ENCODE results near the gene COX8C. TPM values are rescaled to one million over a fixed set of nuclear protein-coding genes. Genes with fewer than 3 reads are reported as not detected.

COX8C gene
- total and polyA plus RNA-seq, 8 donors, result 0.36 to 0.44 (median 0.40) TPM; not detected in 4

DNA sequence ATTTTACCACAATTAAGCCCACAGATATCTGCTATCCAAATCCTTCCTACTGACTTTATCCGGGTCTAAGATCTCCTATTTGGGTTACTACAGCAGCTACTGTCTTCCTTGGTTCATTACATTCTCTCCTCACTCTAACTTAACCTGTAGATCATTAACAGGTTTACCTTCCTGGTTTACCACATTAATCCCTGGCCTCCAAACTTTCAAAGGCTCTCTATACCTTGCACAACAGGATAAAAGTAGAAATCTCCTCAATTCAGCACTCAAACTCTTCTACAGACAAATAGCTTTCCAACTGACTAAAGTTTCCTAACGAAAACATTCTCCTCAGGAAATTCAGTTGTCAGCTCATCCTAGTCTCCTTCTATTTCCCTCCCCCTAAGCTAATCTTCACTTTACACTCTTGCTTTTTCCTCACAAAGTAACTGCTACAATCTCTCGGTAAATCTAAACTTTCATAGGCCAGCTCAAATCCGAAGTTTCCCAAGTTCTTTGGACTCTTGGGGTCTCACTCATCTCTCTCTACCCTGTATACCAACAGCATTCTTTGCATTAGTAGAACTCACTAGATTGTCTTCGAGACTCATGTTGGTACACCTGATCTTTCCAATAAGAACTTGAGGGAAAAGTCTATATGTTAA lies 16.9 kb upstream of the COX8C start:
- no peaks in the 10 kb centered on the region for H3K9me3 ChIP-seq
- peak overlapping the region in 1 of 2 donors; percentile 7 for H3K27ac ChIP-seq
- ATAC-seq (no peak), DNase-seq (no peak)
- TF ChIP-seq, protein P1, sequence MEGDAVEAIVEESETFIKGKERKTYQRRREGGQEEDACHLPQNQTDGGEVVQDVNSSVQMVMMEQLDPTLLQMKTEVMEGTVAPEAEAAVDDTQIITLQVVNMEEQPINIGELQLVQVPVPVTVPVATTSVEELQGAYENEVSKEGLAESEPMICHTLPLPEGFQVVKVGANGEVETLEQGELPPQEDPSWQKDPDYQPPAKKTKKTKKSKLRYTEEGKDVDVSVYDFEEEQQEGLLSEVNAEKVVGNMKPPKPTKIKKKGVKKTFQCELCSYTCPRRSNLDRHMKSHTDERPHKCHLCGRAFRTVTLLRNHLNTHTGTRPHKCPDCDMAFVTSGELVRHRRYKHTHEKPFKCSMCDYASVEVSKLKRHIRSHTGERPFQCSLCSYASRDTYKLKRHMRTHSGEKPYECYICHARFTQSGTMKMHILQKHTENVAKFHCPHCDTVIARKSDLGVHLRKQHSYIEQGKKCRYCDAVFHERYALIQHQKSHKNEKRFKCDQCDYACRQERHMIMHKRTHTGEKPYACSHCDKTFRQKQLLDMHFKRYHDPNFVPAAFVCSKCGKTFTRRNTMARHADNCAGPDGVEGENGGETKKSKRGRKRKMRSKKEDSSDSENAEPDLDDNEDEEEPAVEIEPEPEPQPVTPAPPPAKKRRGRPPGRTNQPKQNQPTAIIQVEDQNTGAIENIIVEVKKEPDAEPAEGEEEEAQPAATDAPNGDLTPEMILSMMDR (IDR thresholded peaks at IDR 0.05), result no peak
- H3K4me1 ChIP-seq, result peaks cover 4 to 55% of the 10 kb centered on the region in 2 donors
- no peak overlapping the region for H3K4me3 ChIP-seq
- no peaks in the 10 kb centered on the region for H3K36me3 ChIP-seq
- intact Hi-C loops (cut with DNase I), result no loop called here
- no peaks in the 10 kb centered on the region for H3K27me3 ChIP-seq

DNA sequence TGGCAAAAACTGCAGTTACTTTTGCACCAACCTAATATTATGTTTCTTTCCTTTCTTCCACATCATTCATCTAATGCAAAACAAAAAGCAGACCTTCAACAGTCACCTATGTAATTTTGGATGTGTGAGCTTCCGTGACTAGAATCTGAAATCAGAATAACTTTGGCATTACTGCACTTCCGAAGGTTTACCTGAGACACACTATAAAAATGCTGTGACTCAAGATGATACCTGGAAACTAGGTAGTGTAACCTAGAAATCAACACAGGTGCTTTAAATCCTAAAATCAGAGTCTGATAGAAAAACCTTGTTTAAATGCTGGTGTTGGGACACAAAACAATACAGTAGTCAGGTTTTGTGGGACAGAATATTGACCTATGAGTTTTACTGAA lies 16.4 kb upstream of the COX8C start:
- Histone ChIP-seq H3K4me3 (peak overlapping the region in 1 of 2 donors; percentile 67), H3K4me1 (peaks cover 4 to 55% of the 10 kb centered on the region in 2 donors), H3K27me3 (no peaks in the 10 kb centered on the region), H3K36me3 (no peaks in the 10 kb centered on the region), H3K9me3 (no peaks in the 10 kb centered on the region), H3K27ac (peak overlapping the region; percentile 96)
- TF ChIP-seq, protein P1 (IDR thresholded peaks at IDR 0.05), result no peak
- intact Hi-C loops (cut with DNase I), result no loop called here
- no peak for ATAC-seq
- no peak for DNase-seq

DNA sequence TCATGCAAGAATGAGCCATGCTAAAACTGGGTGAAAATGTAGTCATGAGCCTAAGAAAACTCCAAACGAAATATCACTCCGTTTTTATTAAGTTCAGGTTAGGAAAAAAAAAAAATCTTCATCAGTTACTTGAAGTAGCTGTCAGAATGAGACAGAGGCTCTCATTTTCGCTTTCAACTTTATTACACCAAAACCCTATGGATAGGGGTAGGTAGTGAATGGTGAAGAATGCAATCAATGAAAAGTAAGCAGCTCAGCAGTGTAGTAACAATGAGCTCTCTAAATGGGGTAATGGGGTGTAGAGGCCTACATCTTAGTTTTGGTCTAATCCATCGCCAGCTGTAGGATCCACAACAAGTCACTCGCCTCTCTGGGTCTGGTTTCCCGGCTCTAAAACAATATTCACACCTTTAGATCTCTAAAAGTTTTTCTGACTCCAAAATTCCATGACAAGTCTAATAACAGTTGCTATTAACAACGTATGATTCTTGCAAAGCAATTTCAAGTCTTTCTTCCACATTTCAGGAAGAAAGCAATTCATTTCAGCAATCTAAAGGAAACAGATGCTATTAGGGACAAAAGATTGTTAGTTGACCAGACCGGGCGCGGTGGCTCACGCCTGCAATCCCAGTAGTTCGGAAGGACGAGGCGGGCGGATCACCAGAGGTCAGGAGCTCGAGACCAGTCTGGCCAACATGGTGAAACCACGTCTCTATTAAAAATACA lies 15.8 kb upstream of the COX8C start:
- peak overlapping the region; percentile 96 for H3K27ac ChIP-seq
- H3K27me3 ChIP-seq, result no peaks in the 10 kb centered on the region
- H3K4me1 ChIP-seq, result peaks cover 4 to 55% of the 10 kb centered on the region in 2 donors
- H3K9me3 ChIP-seq, result no peaks in the 10 kb centered on the region
- H3K36me3 ChIP-seq, result no peaks in the 10 kb centered on the region
- DNase-seq (peak in 2 of 4 donors; percentile 13 to 78), ATAC-seq (no peak)
- peak overlapping the region; percentile 67 to 89 for H3K4me3 ChIP-seq
- TF ChIP-seq, protein P1 (IDR thresholded peaks at IDR 0.05), result no peak
- intact Hi-C loops (cut with DNase I), result no loop called here

DNA sequence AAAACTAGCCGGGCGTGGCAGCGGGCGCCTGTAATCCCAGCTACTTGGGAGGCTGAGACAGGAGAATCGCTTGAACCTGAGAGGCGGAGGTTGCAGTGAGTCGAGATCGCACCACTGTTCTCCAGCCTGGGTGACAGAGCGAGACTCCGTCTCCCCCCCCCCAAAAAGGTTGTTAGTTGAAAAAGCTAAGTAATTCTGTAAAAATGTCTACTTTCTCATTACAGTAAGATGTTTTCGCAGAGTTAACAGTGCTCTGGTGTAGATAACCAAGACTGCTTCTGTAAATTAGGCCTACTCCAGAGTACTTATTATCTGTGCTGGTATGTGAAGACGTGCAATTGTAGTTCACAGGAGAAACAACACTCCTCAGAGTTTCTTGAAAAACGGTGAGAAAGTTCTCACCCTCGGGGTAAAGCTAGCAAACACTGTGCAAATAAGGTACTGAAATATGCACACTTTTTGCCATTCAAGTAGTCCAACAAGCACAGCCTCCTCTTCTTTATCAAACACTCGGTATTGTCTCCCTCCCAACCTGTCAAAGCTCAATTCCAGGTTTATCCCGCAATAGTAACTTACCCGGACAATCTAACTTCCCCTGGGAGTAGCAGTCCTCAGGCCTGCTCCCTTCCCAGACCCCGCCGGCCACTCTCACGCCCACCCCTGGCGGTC lies 15.1 kb upstream of the COX8C start:
- Histone ChIP-seq H3K27me3 (no peaks in the 10 kb centered on the region), H3K36me3 (no peaks in the 10 kb centered on the region), H3K4me3 (peak overlapping the region; percentile 67 to 89), H3K9me3 (peaks cover 0 to under 1% of the 10 kb centered on the region in 2 donors), H3K4me1 (peaks cover 4 to 55% of the 10 kb centered on the region in 2 donors), H3K27ac (peak overlapping the region; percentile 96)
- TF ChIP-seq, protein P1 (IDR thresholded peaks at IDR 0.05), result no peak
- ATAC-seq (peak; percentile 1), DNase-seq (peak in 1 of 4 donors; percentile 19)
- intact Hi-C loops (cut with DNase I), result no loop called here

DNA sequence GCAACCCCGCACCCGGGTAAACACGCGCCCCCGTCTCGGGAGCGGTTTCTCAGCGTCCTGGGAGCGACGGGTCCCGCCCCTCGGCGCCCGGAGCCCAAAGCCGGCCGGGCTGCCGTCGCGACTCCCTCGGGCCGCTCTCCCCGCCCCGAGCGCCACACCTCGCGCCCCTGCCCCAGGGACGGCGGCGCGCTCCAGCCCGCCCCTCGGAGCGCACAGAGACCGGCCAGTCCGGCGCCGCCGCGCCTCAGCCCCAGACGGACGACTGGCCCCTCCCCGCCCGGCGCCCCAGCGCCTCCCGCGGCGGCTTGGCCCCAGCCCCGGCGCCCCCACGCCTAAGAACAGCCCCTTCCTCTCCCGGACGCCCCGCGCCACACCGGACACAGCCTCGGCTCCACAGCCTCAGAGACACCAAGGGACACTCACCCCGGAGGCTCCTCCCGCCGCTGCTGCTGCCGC lies 14.6 kb upstream of the COX8C start:
- ATAC-seq (peak; percentile 88), DNase-seq (peak; percentile 51 to 94 (median 65))
- Histone ChIP-seq H3K4me1 (peaks cover 4 to 54% of the 10 kb centered on the region in 2 donors), H3K36me3 (no peaks in the 10 kb centered on the region), H3K4me3 (peak overlapping the region; percentile 67 to 89), H3K9me3 (peaks cover 0 to 5% of the 10 kb centered on the region in 2 donors), H3K27ac (peak overlapping the region; percentile 96), H3K27me3 (no peaks in the 10 kb centered on the region)
- TF ChIP-seq, protein P1 (IDR thresholded peaks at IDR 0.05), result no peak
- intact Hi-C loops (cut with DNase I), result no loop called here

All from left lung (tissue), 10 donors.